Adipocyte (in vitro differentiated cells): ENCODE results near the gene ZNF124.
"Not testable (repeated sequence)": the region's sequence is repeated elsewhere in the genome, so short reads cannot be mapped to it uniquely, and the experiment has no call there.

Experiments used
- DNase-seq: peaks from one replicate; pipeline ENCODE4 v3.0.0-alpha.2; 2015; ENCODE audit warnings: low read depth
- H3K27me3 ChIP-seq: replicated peaks from 2 replicates; pipeline ENCODE4 v1.7.0; 2013; ENCODE audit warnings: mild to moderate bottlenecking, low read length, moderate library complexity; ENCODE audit not compliant: control insufficient read depth, insufficient read depth
- H3K36me3 ChIP-seq: 2 replicates; pipeline ENCODE4 v1.7.0; 2013; ENCODE audit warnings: low read length, mild to moderate bottlenecking, moderate library complexity; ENCODE audit not compliant: control insufficient read depth, insufficient read depth, severe bottlenecking
- H3K4me1 ChIP-seq: 2 replicates; pipeline ENCODE4 v1.7.0; 2013; ENCODE audit warnings: mild to moderate bottlenecking, low read length, moderate library complexity; ENCODE audit not compliant: control insufficient read depth, insufficient read depth
- H3K4me3 ChIP-seq: 2 replicates; pipeline ENCODE4 v1.7.0; 2013; ENCODE audit warnings: mild to moderate bottlenecking, low read length, moderate library complexity
- H3K9ac ChIP-seq: 2 replicates; pipeline ENCODE4 v1.7.0; 2013; ENCODE audit warnings: mild to moderate bottlenecking, low read length, moderate library complexity
- H3K9me3 ChIP-seq: 2 replicates; pipeline ENCODE4 v1.7.0; 2013; ENCODE audit warnings: mild to moderate bottlenecking, low read length, moderate library complexity; ENCODE audit not compliant: control insufficient read depth

Gene ZNF124

GRCh38 chr1:247198781-247199180, 27.0 kb upstream of the ZNF124 start:
- Histone ChIP-seq H3K4me1 (no peaks in the 10 kb centered on the region), H3K27me3 (no peaks in the 10 kb centered on the region), H3K4me3 (no peak overlapping the region), H3K36me3 (peaks cover 84% of the 10 kb centered on the region), H3K9ac (no peak overlapping the region), H3K9me3 (peaks cover 46% of the 10 kb centered on the region)
- DNase-seq = no peak

GRCh38 chr1:247193958-247194357, 22.1 kb upstream of the ZNF124 start:
- DNase-seq = no peak
- peak overlapping the region; percentile 61 for H3K4me3 ChIP-seq
- H3K4me1 ChIP-seq = no peaks in the 10 kb centered on the region
- H3K36me3 ChIP-seq = peaks cover 92% of the 10 kb centered on the region
- H3K27me3 ChIP-seq = no peaks in the 10 kb centered on the region
- H3K9ac ChIP-seq = no peak overlapping the region
- peaks cover 88% of the 10 kb centered on the region for H3K9me3 ChIP-seq

GRCh38 chr1:247189981-247190798, 18.4 kb upstream of the ZNF124 start:
- peaks cover 96% of the 10 kb centered on the region for H3K9me3 ChIP-seq
- H3K9ac ChIP-seq = no peak overlapping the region
- H3K27me3 ChIP-seq = no peaks in the 10 kb centered on the region
- no peaks in the 10 kb centered on the region for H3K4me1 ChIP-seq
- no peak for DNase-seq
- peak overlapping the region; percentile 71 for H3K4me3 ChIP-seq
- peaks cover 74% of the 10 kb centered on the region for H3K36me3 ChIP-seq

- peaks cover 40% of the 10 kb centered on the region for H3K36me3 ChIP-seq
- H3K9ac ChIP-seq = no peak overlapping the region
- H3K9me3 ChIP-seq = peaks cover 81% of the 10 kb centered on the region
- no peak for DNase-seq
- H3K4me1 ChIP-seq = no peaks in the 10 kb centered on the region
- peak overlapping the region; percentile 33 for H3K4me3 ChIP-seq
- no peaks in the 10 kb centered on the region for H3K27me3 ChIP-seq
These were observed 13.8 kb upstream of the ZNF124 start for GRCh38 chr1:247185667-247186066.

- H3K9ac ChIP-seq = no peak overlapping the region
- H3K4me1 ChIP-seq = no peaks in the 10 kb centered on the region
- DNase-seq = no peak
- peaks cover 26% of the 10 kb centered on the region for H3K36me3 ChIP-seq
- no peaks in the 10 kb centered on the region for H3K27me3 ChIP-seq
- H3K4me3 ChIP-seq = peak overlapping the region; percentile 33
- peaks cover 77% of the 10 kb centered on the region for H3K9me3 ChIP-seq
These were observed 12.4 kb upstream of the ZNF124 start for GRCh38 chr1:247184254-247184653.

- H3K9ac ChIP-seq = no peak overlapping the region
- H3K4me3 ChIP-seq = no peak overlapping the region
- DNase-seq = no peak
- H3K27me3 ChIP-seq = no peaks in the 10 kb centered on the region
- H3K9me3 ChIP-seq = peaks cover 68% of the 10 kb centered on the region
- H3K36me3 ChIP-seq = peaks cover 24% of the 10 kb centered on the region
- H3K4me1 ChIP-seq = no peaks in the 10 kb centered on the region
These were observed 11.2 kb upstream of the ZNF124 start for GRCh38 chr1:247182994-247183393.

- Histone ChIP-seq H3K36me3 (peaks cover 6% of the 10 kb centered on the region), H3K9me3 (peaks cover 44% of the 10 kb centered on the region), H3K4me1 (no peaks in the 10 kb centered on the region), H3K9ac (no peak overlapping the region), H3K4me3 (no peak overlapping the region), H3K27me3 (no peaks in the 10 kb centered on the region)
- no peak for DNase-seq
These were observed 8.8 kb upstream of the ZNF124 start for GRCh38 chr1:247180581-247180980.

- H3K4me3 ChIP-seq = no peak overlapping the region
- no peak for DNase-seq
- no peaks in the 10 kb centered on the region for H3K27me3 ChIP-seq
- H3K4me1 ChIP-seq = no peaks in the 10 kb centered on the region
- H3K36me3 ChIP-seq = no peaks in the 10 kb centered on the region
- peaks cover 17% of the 10 kb centered on the region for H3K9me3 ChIP-seq
- no peak overlapping the region for H3K9ac ChIP-seq
These were observed 5.9 kb upstream of the ZNF124 start for GRCh38 chr1:247177755-247178154.

GRCh38 chr1:247175458-247175857, 3.6 kb upstream of the ZNF124 start:
- Histone ChIP-seq H3K4me3 (no peak overlapping the region), H3K4me1 (no peaks in the 10 kb centered on the region), H3K9me3 (peaks cover 11% of the 10 kb centered on the region), H3K27me3 (no peaks in the 10 kb centered on the region), H3K9ac (no peak overlapping the region), H3K36me3 (no peaks in the 10 kb centered on the region)
- no peak for DNase-seq

GRCh38 chr1:247173431-247173830, 1.6 kb upstream of the ZNF124 start:
- no peak for DNase-seq
- no peaks in the 10 kb centered on the region for H3K4me1 ChIP-seq
- H3K4me3 ChIP-seq = no peak overlapping the region
- H3K27me3 ChIP-seq = no peaks in the 10 kb centered on the region
- H3K9me3 ChIP-seq = no peaks in the 10 kb centered on the region
- no peaks in the 10 kb centered on the region for H3K36me3 ChIP-seq
- H3K9ac ChIP-seq = no peak overlapping the region

- Histone ChIP-seq H3K4me3 (no peak overlapping the region), H3K27me3 (no peaks in the 10 kb centered on the region), H3K9ac (no peak overlapping the region), H3K9me3 (no peaks in the 10 kb centered on the region), H3K36me3 (no peaks in the 10 kb centered on the region), H3K4me1 (no peaks in the 10 kb centered on the region)
- DNase-seq = no peak
These were observed 1.2 kb upstream of the ZNF124 start for GRCh38 chr1:247172996-247173395.

- H3K4me3 ChIP-seq, H3K9me3 ChIP-seq, H3K27me3 ChIP-seq, H3K9ac ChIP-seq, DNase-seq, H3K36me3 ChIP-seq, H3K4me1 ChIP-seq: not testable (repeated sequence)
These were observed 377 bp downstream of the ZNF124 start for GRCh38 chr1:247171443-247171842.
